ENCODE results near the gene BPGM.

BPGM gene

GRCh38 chr7:134646425-134647305 lies at the start of gene BPGM:
TSS of gene BPGM (plus strand) at chr7:134646853. CDS start at chr7:134661508, 14,655 bp downstream.
- Histone ChIP-seq H3K27me3 (ENCODE audit: insufficient read depth, low read depth, severe bottlenecking) (no peaks in the 10 kb centered on the region), H3K9me3 (ENCODE audit: severe bottlenecking) (no peaks in the 10 kb centered on the region), H3K36me3 (no peaks in the 10 kb centered on the region), H3K4me3 (ENCODE audit: low read depth, low read length) (peak within 1 kb of the TSS; percentile 98), H3K27ac (peak within 1 kb of the TSS; percentile 63)
- DNase-seq = peak; percentile 99
- TF ChIP-seq, protein P1, sequence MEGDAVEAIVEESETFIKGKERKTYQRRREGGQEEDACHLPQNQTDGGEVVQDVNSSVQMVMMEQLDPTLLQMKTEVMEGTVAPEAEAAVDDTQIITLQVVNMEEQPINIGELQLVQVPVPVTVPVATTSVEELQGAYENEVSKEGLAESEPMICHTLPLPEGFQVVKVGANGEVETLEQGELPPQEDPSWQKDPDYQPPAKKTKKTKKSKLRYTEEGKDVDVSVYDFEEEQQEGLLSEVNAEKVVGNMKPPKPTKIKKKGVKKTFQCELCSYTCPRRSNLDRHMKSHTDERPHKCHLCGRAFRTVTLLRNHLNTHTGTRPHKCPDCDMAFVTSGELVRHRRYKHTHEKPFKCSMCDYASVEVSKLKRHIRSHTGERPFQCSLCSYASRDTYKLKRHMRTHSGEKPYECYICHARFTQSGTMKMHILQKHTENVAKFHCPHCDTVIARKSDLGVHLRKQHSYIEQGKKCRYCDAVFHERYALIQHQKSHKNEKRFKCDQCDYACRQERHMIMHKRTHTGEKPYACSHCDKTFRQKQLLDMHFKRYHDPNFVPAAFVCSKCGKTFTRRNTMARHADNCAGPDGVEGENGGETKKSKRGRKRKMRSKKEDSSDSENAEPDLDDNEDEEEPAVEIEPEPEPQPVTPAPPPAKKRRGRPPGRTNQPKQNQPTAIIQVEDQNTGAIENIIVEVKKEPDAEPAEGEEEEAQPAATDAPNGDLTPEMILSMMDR (IDR thresholded peaks at IDR 0.05; ENCODE audit: low read depth, low read length) = peak; percentile 53

- DNase-seq = peak; percentile 10
- Histone ChIP-seq H3K27ac (no peak overlapping the region), H3K4me3 (ENCODE audit: low read depth, low read length) (no peak overlapping the region), H3K9me3 (ENCODE audit: severe bottlenecking) (peaks cover 8% of the 10 kb centered on the region), H3K27me3 (ENCODE audit: insufficient read depth, low read depth, severe bottlenecking) (no peaks in the 10 kb centered on the region), H3K36me3 (no peaks in the 10 kb centered on the region)
- TF ChIP-seq, protein P1 (IDR thresholded peaks at IDR 0.05; ENCODE audit: low read depth, low read length) = no peak
Observed at GRCh38 chr7:134599371-134599770, 47.3 kb upstream of the BPGM start.

- no peak overlapping the region for H3K27ac ChIP-seq
- TF ChIP-seq, protein P1 (IDR thresholded peaks at IDR 0.05; ENCODE audit: low read depth, low read length) = no peak
- no peak for DNase-seq
Observed at GRCh38 chr7:134601459-134601858, 45.2 kb upstream of the BPGM start.

GRCh38 chr7:134602881-134603451 lies 43.7 kb upstream of the BPGM start:
- H3K4me3 ChIP-seq (ENCODE audit: low read depth, low read length) = no peak overlapping the region
- no peak for DNase-seq
- no peaks in the 10 kb centered on the region for H3K27me3 ChIP-seq (ENCODE audit: insufficient read depth, low read depth, severe bottlenecking)
- H3K27ac ChIP-seq = no peak overlapping the region
- peaks cover 4% of the 10 kb centered on the region for H3K9me3 ChIP-seq (ENCODE audit: severe bottlenecking)
- H3K36me3 ChIP-seq = no peaks in the 10 kb centered on the region
- TF ChIP-seq, protein P1 (IDR thresholded peaks at IDR 0.05; ENCODE audit: low read depth, low read length) = no peak

More at GRCh38 chr7:134601459-134601858, 45.2 kb upstream of the BPGM start:
- Histone ChIP-seq H3K9me3 (ENCODE audit: severe bottlenecking) (peaks cover 6% of the 10 kb centered on the region), H3K27me3 (ENCODE audit: insufficient read depth, low read depth, severe bottlenecking) (no peaks in the 10 kb centered on the region), H3K4me3 (ENCODE audit: low read depth, low read length) (no peak overlapping the region), H3K36me3 (no peaks in the 10 kb centered on the region)

- Histone ChIP-seq H3K4me3 (ENCODE audit: low read depth, low read length) (no peak overlapping the region), H3K9me3 (ENCODE audit: severe bottlenecking) (no peaks in the 10 kb centered on the region), H3K27ac (peak overlapping the region; percentile 28), H3K36me3 (no peaks in the 10 kb centered on the region), H3K27me3 (ENCODE audit: insufficient read depth, low read depth, severe bottlenecking) (no peaks in the 10 kb centered on the region)
- TF ChIP-seq, protein P1 (IDR thresholded peaks at IDR 0.05; ENCODE audit: low read depth, low read length) = peak; percentile 76
- peak; percentile 66 for DNase-seq
Observed at GRCh38 chr7:134605978-134606923, 40.4 kb upstream of the BPGM start.
